ENCODE results near the gene CMKLR1.

Gene CMKLR1

GRCh38 chr12:108335349-108336119, 3.6 kb downstream of the CMKLR1 start:
- no peak for DNase-seq

- peak; percentile 27 for DNase-seq
Measured at GRCh38 chr12:108333898-108334699, 5.0 kb downstream of the CMKLR1 start.

DNA sequence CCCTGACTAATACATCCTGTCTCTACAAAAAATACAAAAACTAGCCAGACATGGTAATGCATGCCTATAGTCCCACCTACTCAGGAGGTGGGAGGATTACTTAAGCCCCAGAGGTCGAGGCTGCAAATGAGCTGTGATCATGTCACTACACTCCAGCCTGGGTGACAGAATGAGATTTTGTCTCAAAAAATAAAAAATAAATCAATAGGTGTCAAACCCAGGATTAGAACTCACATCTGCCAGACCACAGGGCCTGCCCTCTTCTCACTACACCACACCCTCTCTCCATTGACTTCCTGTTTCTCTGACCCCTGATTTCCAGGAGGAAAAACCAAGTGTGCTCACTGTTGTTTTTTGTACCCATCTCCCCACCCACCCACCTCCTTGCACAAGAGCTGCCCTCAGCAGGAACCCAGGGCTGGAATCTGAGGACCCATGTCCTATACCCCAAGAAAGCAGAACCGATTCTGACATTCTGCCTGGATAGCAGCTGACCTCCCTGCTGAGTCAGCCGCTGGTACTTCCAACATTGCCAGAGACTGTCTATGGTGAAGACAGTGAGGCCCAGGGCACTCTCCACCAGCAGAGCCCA, 6.2 kb downstream of the CMKLR1 start:
- no peak for DNase-seq

DNA sequence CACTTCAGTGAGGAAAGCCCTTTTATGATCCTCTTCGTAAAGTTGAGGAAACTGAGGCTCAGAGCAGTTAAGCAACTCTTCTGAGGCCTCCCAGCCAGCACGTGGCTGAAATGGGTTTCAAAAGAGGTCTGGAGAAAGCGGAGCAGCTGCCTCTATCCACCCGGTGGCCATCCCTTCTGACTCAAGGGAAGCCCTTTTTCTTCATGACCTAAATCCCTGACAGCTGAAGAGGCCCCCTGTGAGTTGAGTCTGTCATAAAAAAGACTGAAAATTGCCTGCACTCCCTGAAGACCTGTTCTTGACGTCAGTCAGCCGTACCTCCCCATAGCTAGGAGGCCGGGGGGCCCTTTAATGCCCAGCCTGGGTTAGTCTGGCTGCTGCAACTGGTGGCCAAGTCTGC, 10.7 kb downstream of the CMKLR1 start:
- DNase-seq, result no peak

DNA sequence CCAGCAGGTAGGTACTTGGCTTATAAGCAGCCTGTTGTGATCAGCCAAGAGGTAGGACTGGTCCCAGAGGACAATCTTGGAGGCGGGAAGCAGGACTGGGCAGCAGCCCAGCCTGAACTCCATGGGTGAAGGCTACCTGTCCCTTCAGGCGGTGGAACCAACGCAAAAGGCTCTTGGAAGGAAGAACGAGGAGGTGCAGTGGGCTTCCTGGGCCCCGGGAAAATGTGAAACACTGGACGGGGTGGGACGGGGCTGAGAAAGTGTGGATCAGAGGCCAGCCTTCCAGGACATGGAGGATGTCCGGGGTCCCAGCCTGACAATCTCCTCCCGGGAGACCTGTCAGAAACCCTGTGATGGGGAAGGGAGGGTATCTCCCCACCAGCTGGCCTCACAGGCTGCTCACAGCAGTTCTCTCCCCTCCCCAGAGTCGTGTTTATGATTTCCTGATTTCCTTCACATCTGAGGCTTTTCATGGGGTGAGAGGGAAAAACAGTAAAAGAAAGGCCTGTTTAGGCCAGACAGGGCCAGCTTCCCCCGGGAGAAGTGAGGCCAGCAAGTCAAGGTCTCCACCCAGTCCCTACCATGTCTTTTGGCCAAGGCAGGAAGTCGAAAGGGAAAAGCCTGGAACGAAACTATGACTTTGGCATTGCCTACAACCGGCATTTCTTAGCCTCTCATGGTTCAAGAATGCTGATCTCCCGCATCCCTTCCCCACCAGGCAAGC, 11.3 kb downstream of the CMKLR1 start:
- no peak for DNase-seq

DNA sequence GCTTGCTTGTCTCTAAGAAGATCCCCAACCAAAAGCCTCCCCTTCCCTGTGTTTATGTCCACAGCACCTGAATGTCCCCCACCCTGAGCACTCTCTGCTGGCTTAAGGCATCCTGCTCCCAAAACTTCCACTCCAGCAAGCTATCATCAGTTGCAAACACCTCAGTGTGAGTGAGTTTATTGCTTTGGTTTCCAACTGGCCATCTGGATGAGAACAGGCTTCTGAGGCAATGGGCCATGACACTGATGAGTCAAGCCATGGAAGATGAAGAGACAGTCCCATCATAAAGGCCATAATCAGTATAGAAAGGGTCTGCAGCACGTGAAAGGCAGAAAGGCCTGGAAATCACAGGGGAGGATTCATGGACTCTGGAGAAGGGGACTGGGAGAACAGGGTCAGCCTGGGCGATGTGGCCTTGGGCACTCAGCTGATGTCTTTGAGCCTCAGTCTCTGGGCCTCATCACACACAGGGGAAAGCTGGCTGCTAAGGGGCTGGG, 12.8 kb downstream of the CMKLR1 start:
- no peak for DNase-seq

- DNase-seq, result no peak
Measured at GRCh38 chr12:108325549-108325948, 13.6 kb downstream of the CMKLR1 start.

- DNase-seq, result no peak
Measured at GRCh38 chr12:108325018-108325358, 14.1 kb downstream of the CMKLR1 start.

DNA sequence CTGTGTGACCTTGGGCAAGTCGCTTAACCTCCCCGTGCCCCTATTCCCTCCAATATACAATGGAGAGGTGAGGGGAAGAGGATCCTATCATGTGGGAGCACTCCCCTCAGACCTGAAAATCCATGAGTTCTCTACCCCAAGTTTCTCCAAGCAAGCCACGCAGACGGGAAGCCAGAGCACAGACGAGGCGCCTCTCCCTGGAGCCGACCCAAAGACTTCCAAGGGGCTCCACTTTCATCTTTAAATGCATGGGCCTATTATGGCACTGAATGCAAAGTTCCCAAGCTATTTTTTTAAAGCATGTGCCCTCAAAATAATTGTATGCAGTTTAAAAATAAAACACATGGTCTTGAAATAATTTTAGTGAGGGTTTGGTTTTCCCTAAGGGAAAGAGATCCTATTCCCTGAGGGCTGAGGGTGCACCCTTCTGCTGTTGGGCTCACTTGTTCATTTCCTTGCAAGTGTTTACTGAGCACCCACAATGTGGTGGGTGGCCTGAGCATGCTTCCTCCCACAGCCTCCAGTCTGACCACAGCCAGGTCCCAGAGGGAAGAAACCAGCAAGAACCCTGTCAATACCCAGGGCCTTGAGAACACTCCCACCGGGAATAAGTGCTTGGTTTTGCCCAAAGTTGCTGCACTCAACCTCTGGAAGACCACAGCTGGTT, 14.6 kb downstream of the CMKLR1 start:
- no peak for DNase-seq

- DNase-seq, result no peak
Measured at GRCh38 chr12:108323581-108323980, 15.5 kb downstream of the CMKLR1 start.

- no peak for DNase-seq
Measured at GRCh38 chr12:108322998-108323397, 16.1 kb downstream of the CMKLR1 start.

DNA sequence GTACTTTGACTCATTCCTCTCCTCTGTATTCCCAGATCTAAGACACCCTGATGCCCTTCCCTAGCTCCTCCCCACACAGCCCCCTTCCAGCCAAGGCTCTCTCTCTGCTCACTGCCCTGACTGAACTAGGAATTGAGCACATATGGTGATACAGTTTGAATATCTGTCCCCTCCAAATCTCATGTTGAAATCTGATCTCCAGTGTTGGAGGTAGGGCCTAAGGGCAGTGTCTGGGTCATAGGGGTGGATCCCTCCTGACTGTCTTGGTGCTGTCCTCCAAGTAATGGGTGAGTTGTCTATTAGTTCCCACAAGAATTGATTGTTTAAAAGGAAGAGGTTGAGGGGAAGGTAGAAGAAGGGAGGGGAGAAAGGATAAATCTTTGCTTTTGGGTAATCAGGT, 17.4 kb downstream of the CMKLR1 start:
- DNase-seq, result no peak

DNA sequence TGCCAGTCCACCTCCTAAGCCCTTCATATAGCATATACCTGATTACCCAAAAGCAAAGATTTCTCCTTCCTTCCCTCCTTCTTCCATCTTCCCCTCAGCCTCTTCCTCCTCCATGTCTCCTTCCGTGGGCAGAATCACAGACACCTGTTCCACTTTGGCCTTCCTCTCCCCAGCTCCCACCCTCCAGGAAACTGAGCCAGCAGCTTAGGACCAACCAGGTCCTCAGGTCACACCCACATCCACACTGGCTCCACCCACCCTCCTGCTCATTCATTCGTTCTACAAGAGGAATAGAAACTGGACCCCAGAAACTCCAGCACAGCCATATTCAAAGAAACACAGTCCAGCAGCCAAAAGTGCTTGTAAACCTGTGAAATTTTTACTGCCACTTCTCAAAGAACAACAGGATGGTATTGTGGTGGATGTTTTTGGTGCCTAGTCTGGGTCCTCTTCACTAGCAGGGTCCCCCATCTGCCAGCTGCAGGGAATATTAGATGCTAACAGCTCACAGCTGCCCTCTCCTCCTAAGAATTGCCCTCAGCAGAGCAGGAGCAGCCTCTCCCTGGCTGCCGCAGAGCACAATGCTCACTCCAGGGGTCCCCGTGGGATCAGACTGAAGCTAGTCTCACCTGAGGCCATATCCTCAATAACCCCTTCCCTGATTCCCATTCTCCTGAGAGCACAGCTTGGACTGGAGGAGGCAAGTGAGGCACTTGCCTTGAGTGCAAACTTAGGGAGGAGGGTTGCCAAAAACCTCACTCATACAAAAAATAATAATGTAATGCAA, 18.4 kb downstream of the CMKLR1 start:
- no peak for DNase-seq

- no peak for DNase-seq
Measured at GRCh38 chr12:108319277-108320234, 19.6 kb downstream of the CMKLR1 start.

DNA sequence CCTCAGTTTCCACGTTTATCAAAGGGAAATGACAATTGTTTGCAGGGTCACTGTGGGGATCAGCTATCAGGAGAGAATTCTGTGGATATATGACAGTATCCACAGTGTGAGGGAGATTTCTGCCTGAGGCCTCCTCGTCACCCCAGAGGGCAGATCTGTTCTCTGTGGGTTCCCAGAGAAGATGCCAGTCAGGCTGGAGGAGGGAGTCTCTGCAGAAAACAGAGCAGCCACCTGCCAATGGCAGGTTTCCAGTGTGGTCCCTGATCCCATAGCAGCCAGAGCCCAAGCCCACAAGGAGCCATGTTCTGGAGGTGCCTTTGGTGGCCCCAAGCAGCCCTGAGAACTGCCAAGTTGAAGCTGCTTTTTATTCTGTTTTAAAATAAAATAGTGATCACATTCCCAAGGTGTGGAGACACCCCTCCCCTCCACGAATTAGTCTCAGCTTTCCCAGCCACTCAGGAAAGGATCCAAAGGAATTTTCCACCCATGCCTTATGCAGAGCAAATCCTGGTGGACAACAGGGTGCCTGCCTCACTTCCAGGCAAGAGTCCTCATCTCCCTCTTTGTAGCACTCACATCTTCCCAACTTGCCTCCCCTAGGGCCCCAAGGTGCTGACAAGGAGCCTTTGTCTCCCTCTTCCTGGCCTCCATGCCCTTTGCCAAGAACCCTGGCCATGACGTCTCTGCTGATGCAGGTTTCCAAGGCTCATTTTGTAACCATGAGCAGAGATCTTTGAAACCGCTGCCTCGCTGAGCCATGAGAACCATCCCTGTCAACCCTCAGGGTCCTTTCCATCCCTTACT, 20.4 kb downstream of the CMKLR1 start:
- no peak for DNase-seq

DNA sequence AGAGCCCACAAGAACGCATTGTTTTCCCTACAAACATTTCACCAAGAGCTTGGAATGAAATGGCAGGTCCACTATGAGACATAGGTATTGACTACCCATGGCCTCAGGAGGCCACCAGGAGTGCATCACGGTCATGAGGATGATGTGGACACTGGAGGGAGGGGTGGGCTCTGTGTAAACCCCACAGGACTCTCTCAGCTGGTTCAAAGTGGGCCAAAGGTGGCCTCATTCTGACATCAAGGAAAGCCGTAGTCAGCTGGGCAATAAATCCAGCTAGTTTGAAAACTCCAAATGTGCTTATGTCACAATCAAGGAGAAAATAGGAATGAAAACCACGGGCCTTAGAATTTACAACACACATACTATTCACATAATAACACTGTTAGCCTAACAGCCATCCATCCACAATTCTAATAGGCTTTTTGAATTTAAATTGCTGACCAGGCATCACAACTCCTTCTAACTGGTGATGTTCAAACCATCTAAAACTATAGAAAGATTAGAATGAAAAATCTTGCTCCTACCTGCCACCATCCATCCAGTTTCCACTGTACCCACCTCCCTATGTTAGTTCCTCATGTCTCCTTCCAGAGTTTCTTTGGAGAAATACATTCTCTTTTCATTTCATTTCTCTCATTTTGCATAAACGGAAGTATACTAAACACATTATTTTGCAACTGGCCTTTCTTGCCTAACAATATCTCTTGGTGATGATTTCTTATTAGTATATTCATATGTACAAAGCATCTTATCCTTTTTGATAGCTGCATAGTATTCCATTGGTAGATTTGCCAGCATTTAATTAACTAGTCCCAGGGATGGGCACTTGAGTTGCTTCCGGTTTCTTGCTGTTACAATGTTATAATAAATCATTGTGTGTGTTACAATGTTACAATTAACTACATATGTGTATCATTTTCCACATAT, 21.5 kb downstream of the CMKLR1 start:
- DNase-seq, result no peak

GRCh38 chr12:108316176-108317086, 22.7 kb downstream of the CMKLR1 start:
- no peak for DNase-seq
